Neural progenitor cell (in vitro differentiated cells): ENCODE data around the gene ULK4. TPM values are rescaled to one million over a fixed set of nuclear protein-coding genes. Genes with fewer than 3 reads are reported as not detected.

Experiments used
- DNase-seq: peaks from one replicate; pipeline ENCODE4 v3.0.0-alpha.2; 2016; ENCODE audit warnings: low spot score
- H2AFZ ChIP-seq: fragments of 200-600 bp; sonication (generic); replicated peaks from 2 replicates; pipeline ENCODE4 v1.6.1; 2016; ENCODE audit warnings: antibody characterized with exemption
- H3F3A ChIP-seq: fragments of 200-600 bp; sonication (generic); 2 replicates; pipeline ENCODE4 v1.6.1; 2016; ENCODE audit warnings: antibody characterized with exemption, low read depth
- H3K27ac ChIP-seq: fragments of 200-600 bp; sonication (generic); 2 replicates; pipeline ENCODE4 v1.5.1; 2016; ENCODE audit warnings: mild to moderate bottlenecking
- H3K27me3 ChIP-seq: fragments of 200-600 bp; sonication (generic); 2 replicates; pipeline ENCODE4 v1.6.1; 2016; ENCODE audit warnings: mild to moderate bottlenecking, moderate library complexity
- H3K36me3 ChIP-seq: fragments of 200-600 bp; sonication (generic); 2 replicates; pipeline ENCODE4 v1.5.1; 2016
- H3K4me1 ChIP-seq: fragments of 200-600 bp; sonication (generic); 2 replicates; pipeline ENCODE4 v1.6.1; 2016; ENCODE audit warnings: mixed run types
- H3K4me2 ChIP-seq: fragments of 200-600 bp; sonication (generic); 2 replicates; pipeline ENCODE4 v1.6.1; 2016
- H3K4me3 ChIP-seq: fragments of 200-600 bp; sonication (generic); 2 replicates; pipeline ENCODE4 v1.5.1; 2016
- H3K79me2 ChIP-seq: fragments of 200-600 bp; sonication (generic); 2 replicates; pipeline ENCODE4 v1.6.1; 2016; ENCODE audit warnings: low read depth
- H3K9ac ChIP-seq: fragments of 200-600 bp; sonication (generic); 2 replicates; pipeline ENCODE4 v1.6.1; 2016
- H3K9me3 ChIP-seq: fragments of 200-600 bp; sonication (generic); 2 replicates; pipeline ENCODE4 v1.5.1; 2016; ENCODE audit warnings: low read depth
- H4K20me1 ChIP-seq: fragments of 200-600 bp; sonication (generic); 2 replicates; pipeline ENCODE4 v1.6.1; 2016; ENCODE audit warnings: low read depth
- H3K27ac Mint-ChIP-seq: 3 replicates; pipeline ENCODE4 v1.8.0; 2021; ENCODE audit warnings: mixed read lengths
- H3K27me3 Mint-ChIP-seq: 2 replicates; pipeline ENCODE4 v1.8.0; 2022; ENCODE audit warnings: low read depth, mild to moderate bottlenecking, inconsistent platforms, moderate library complexity, mixed read lengths; ENCODE audit not compliant: insufficient read depth
- H3K36me3 Mint-ChIP-seq: 3 replicates; pipeline ENCODE4 v1.8.0; 2021; ENCODE audit warnings: mixed read lengths
- H3K4me1 Mint-ChIP-seq: 3 replicates; pipeline ENCODE4 v1.8.0; 2021; ENCODE audit warnings: mixed read lengths
- H3K4me3 Mint-ChIP-seq: 3 replicates; pipeline ENCODE4 v1.8.0; 2021; ENCODE audit warnings: mild to moderate bottlenecking, moderate library complexity, mixed read lengths
- H3K9me3 Mint-ChIP-seq: 3 replicates; pipeline ENCODE4 v1.8.0; 2020; ENCODE audit warnings: mixed read lengths
- CTCF ChIP-seq: fragments of 200-600 bp; sonication (generic); IDR thresholded peaks from 2 replicates; pipeline ENCODE4 v1.5.1; 2017; ENCODE audit warnings: antibody characterized with exemption, mild to moderate bottlenecking
- EZH2 ChIP-seq: fragments of 200-600 bp; sonication (generic); IDR thresholded peaks from 2 replicates; pipeline ENCODE4 v1.6.1; 2017; ENCODE audit warnings: antibody characterized with exemption, mild to moderate bottlenecking, moderate library complexity
- EZH2phosphoT487 ChIP-seq: fragments of 200-600 bp; sonication (generic); IDR thresholded peaks from 2 replicates; pipeline ENCODE4 v1.6.1; 2017; ENCODE audit warnings: antibody characterized with exemption
- total RNA-seq: library from RNA; depleted of rRNA; stranded (reverse); fragments of >200 nt; gene quantifications from 2 replicates; pipeline ENCODE4 v1.2.3, GENCODE V29; 2015; ENCODE audit warnings: low replicate concordance

The ULK4 gene
- total RNA-seq, 1 donor from 2014 or later = 33.0 TPM

GRCh38 chr3:41975416-41976103 lies 13.7 kb upstream of the ULK4 start:
- H2AFZ ChIP-seq = no peak overlapping the region
- no peak overlapping the region for H3K27ac ChIP-seq
- no peak for TF ChIP-seq EZH2
- TF ChIP-seq EZH2phosphoT487 = no peak
- no peak for TF ChIP-seq CTCF
- no peaks in the 10 kb centered on the region for H3K79me2 ChIP-seq
- Mint-ChIP-seq H3K27ac (no peak overlapping the region), H3K4me3 (no peak overlapping the region), H3K27me3 (peaks cover 2% of the 10 kb centered on the region), H3K4me1 (no peaks in the 10 kb centered on the region), H3K36me3 (no peaks in the 10 kb centered on the region), H3K9me3 (no peaks in the 10 kb centered on the region)
- no peak overlapping the region for H3K4me2 ChIP-seq
- no peak overlapping the region for H3K9ac ChIP-seq
- H3K4me1 ChIP-seq = no peaks in the 10 kb centered on the region
- DNase-seq = no peak
- H3K4me3 ChIP-seq = no peak overlapping the region
- no peaks in the 10 kb centered on the region for H3K27me3 ChIP-seq
- H3K36me3 ChIP-seq = no peaks in the 10 kb centered on the region
- no peaks in the 10 kb centered on the region for H3F3A ChIP-seq
- no peaks in the 10 kb centered on the region for H4K20me1 ChIP-seq
- no peaks in the 10 kb centered on the region for H3K9me3 ChIP-seq

GRCh38 chr3:41974223-41974622 lies 12.3 kb upstream of the ULK4 start:
- Histone ChIP-seq H3K79me2 (no peaks in the 10 kb centered on the region), H2AFZ (no peak overlapping the region), H4K20me1 (no peaks in the 10 kb centered on the region), H3K27me3 (no peaks in the 10 kb centered on the region), H3K9me3 (no peaks in the 10 kb centered on the region), H3K36me3 (no peaks in the 10 kb centered on the region), H3F3A (no peaks in the 10 kb centered on the region), H3K4me3 (no peak overlapping the region), H3K27ac (no peak overlapping the region), H3K4me1 (no peaks in the 10 kb centered on the region), H3K4me2 (no peak overlapping the region), H3K9ac (no peak overlapping the region)
- H3K4me1 Mint-ChIP-seq = no peaks in the 10 kb centered on the region
- peaks cover 4% of the 10 kb centered on the region for H3K27me3 Mint-ChIP-seq
- H3K27ac Mint-ChIP-seq = no peak overlapping the region
- no peak for DNase-seq
- H3K9me3 Mint-ChIP-seq = no peaks in the 10 kb centered on the region
- no peak overlapping the region for H3K4me3 Mint-ChIP-seq
- TF ChIP-seq CTCF (no peak), EZH2phosphoT487 (no peak), EZH2 (no peak)
- H3K36me3 Mint-ChIP-seq = no peaks in the 10 kb centered on the region

- Histone ChIP-seq H3K9me3 (no peaks in the 10 kb centered on the region), H3F3A (no peaks in the 10 kb centered on the region), H3K27me3 (no peaks in the 10 kb centered on the region), H3K9ac (no peak overlapping the region), H3K4me1 (no peaks in the 10 kb centered on the region), H4K20me1 (no peaks in the 10 kb centered on the region), H3K36me3 (no peaks in the 10 kb centered on the region), H3K4me2 (no peak overlapping the region), H3K4me3 (no peak overlapping the region), H2AFZ (no peak overlapping the region), H3K27ac (no peak overlapping the region), H3K79me2 (no peaks in the 10 kb centered on the region)
- DNase-seq = no peak
- Mint-ChIP-seq H3K36me3 (no peaks in the 10 kb centered on the region), H3K9me3 (no peaks in the 10 kb centered on the region), H3K27me3 (peaks cover 4% of the 10 kb centered on the region), H3K27ac (no peak overlapping the region), H3K4me1 (no peaks in the 10 kb centered on the region), H3K4me3 (no peak overlapping the region)
- TF ChIP-seq CTCF (no peak), EZH2 (no peak), EZH2phosphoT487 (no peak)
Observed at GRCh38 chr3:41972802-41973201, 10.9 kb upstream of the ULK4 start.
